Measurements from ENCODE around the gene DDX41.

Gene DDX41

DNA sequence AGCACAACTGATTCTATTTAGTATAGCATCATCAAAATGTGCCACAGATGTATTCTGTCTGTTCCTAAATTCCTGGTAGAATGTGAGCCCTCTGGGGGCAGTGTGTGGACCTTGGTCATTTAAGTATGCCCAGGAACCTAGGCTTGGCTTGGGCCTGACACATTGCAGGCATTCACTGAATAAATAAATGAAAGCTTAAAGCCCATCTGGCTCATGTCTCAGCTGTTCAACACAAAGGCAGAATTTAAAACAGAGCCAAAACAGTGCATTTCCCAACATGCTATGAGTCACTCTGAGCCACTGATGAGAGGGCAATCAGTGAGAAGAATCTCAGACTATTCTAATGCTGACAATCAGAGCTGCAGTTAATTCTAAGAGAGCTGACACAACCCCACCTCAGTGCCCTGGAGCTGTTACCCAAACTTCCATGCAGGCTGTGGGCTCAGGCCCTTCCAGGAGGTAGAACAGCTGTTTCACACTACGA lies 29.5 kb upstream of the DDX41 start:
- no peak for TF ChIP-seq CTCF (IDR thresholded peaks at IDR 0.05; ENCODE audit: extremely low read depth, insufficient read depth, missing control alignments)
- in situ Hi-C loops (cut with MboI; ENCODE audit: low pct_unique_long_range_greater_than_20kb, low sequenced_read_pairs, unreplicated experiment) = no loop called here
- DNase-seq (ENCODE audit: low spot score) = no peak

DNA sequence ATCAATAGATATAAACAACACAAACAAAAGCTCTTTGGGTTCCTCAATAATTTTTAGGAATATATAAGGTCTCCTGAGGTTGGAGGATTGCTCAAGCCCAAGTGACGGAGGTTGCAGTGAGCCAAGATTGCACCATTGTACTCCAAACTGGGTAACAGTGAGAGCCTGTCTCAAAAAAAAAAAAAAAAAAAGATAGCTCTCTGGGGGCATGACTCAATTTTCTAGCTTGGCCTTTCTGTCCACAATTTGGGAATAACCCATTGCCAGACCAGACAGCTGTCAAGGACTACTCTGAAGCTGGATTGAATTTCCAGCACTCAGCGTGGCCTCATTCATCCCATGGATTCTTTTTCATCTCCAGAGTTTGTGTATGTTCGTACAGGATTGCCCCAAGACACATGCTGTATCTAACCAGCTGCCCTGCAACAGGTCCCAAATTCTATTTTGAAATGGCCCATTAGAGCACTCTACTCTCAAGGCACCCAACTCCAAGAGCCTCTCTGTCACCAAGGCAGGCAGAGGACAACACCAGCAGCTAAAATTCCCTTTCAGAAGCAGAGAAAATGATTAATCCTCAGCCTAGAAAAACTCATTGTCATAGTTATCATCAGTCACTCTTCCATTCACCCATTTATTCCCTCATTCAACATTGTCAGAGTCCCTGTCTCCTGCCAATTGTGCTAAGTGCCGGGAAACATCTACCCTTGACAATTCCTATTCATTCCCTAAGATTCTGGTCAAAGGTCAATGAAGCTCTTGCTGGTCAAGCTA lies 28.9 kb upstream of the DDX41 start:
- DNase-seq (ENCODE audit: low spot score) = no peak
- in situ Hi-C loops (cut with MboI; ENCODE audit: low pct_unique_long_range_greater_than_20kb, low sequenced_read_pairs, unreplicated experiment) = no loop called here
- no peak for TF ChIP-seq CTCF (IDR thresholded peaks at IDR 0.05; ENCODE audit: extremely low read depth, insufficient read depth, missing control alignments)

DNA sequence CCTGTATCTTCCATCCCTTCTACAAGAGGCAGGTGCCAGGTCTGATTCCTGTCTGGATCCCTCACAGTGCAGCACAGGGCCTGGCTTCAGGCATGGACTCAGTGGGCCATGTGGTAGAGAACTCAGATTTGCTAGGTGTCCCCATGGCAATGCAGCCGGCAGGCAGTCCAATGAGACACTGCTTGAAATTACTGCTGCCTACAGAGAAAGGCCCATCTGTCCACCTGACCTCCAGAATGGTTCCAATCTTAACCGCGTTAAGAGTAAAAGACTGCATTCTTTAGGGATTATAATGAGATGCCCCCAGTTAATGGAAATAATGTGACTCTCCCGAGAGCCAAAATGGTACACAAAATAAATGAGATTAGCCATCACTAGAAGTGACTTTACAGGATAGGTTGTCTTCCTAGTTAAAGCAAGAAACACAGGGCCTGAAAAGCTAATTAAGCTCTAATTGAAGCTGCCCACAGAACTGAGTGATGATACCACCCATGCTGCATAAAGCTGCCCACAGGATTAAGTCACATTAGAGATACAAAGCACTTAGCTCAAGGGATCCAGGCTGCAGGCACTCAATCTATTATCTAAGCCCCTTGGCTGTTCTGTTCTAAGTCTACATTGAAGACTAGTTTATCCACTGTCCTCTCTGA lies 26.2 kb upstream of the DDX41 start:
- in situ Hi-C loops (cut with MboI; ENCODE audit: low pct_unique_long_range_greater_than_20kb, low sequenced_read_pairs, unreplicated experiment) = no loop called here
- no peak for DNase-seq (ENCODE audit: low spot score)
- TF ChIP-seq CTCF (IDR thresholded peaks at IDR 0.05; ENCODE audit: extremely low read depth, insufficient read depth, missing control alignments) = no peak

- in situ Hi-C loops (cut with MboI; ENCODE audit: low pct_unique_long_range_greater_than_20kb, low sequenced_read_pairs, unreplicated experiment) = no loop called here
- no peak for DNase-seq (ENCODE audit: low spot score)
- TF ChIP-seq CTCF (IDR thresholded peaks at IDR 0.05; ENCODE audit: extremely low read depth, insufficient read depth, missing control alignments) = no peak
These were observed 23.7 kb upstream of the DDX41 start for GRCh38 chr5:177540438-177540837.

GRCh38 chr5:177539411-177539810 lies 22.6 kb upstream of the DDX41 start:
- DNase-seq (ENCODE audit: low spot score) = no peak
- no peak for TF ChIP-seq CTCF (IDR thresholded peaks at IDR 0.05; ENCODE audit: extremely low read depth, insufficient read depth, missing control alignments)
- in situ Hi-C loops (cut with MboI; ENCODE audit: low pct_unique_long_range_greater_than_20kb, low sequenced_read_pairs, unreplicated experiment) = no loop called here

GRCh38 chr5:177538876-177539275 lies 22.1 kb upstream of the DDX41 start:
- DNase-seq (ENCODE audit: low spot score) = no peak
- TF ChIP-seq CTCF (IDR thresholded peaks at IDR 0.05; ENCODE audit: extremely low read depth, insufficient read depth, missing control alignments) = no peak
- in situ Hi-C loops (cut with MboI; ENCODE audit: low pct_unique_long_range_greater_than_20kb, low sequenced_read_pairs, unreplicated experiment) = no loop called here

Measured in GM13977 (cell line).